ENCODE results near the gene KCNMB4.

Gene KCNMB4, protein sequence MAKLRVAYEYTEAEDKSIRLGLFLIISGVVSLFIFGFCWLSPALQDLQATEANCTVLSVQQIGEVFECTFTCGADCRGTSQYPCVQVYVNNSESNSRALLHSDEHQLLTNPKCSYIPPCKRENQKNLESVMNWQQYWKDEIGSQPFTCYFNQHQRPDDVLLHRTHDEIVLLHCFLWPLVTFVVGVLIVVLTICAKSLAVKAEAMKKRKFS

DNA sequence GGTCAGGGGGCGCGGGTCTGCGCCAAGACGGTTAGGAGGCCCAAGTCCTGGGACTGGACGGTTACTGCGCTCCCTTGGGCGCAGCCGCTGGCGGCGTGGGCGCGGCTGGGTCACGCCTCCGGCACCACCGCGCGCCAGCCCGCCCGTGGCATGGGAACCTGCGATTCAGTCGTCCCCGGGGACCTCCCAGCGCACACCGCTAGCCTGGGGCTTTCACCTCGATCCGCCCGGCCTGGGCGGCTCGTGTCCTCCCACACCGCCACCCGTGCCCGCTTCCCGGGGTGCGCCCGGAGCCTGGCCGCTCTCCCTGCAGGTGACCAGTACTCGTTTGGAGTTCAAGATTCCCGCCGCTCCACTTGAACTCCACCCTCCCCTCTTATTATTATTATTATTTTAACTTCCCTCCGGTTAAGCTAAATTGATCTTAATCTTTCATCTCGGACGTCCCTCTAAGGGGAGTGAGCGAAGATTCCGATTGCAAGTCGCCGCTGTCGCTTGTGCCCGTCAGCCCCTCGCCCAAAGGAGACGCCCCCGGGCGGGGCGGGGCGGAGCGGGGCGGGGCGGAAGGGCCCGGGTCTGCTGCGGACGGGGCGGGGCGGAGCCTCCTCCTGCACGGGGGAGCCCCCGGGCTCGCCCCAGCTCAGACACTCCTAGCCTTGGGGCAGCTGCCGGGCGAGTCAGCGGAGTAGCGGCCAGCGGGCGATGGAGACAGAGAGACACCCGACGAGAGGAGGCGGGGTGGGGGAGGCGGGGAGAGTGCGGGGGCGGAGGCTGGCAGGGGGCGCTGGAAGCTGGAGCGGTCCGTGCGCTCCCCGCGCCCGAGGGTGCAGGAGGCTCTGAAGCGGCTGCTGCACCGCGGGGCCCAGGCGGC lies at the start of gene KCNMB4:
Gene KCNMB4, plus strand, starts transcription at position 643 of the 871 bp plus-strand sequence. CDS start 445 bp downstream, outside the sequence.
- peak; percentile 34 to 72 for DNase-seq (ENCODE audit: low read depth in 1 of 2, low spot score in 1 of 2)

DNA sequence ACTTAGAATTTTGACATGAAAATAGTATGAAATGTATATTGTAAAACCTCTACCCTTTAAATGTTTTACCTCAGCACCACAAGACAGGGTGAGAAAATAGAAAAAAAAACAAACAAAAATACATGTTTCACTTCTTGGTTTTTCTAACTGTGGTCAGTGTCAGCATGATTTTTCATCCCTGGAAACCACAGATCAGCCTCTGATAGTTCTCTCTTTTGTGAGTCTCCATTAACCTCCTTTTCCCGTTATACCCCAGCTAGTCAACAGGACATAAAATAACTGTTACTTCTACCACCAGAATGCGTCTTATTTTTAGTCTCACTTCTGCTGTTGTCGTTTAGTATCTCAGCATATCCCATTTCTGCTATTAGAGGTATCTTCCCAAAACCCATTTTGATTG lies 48.3 kb upstream of the KCNMB4 start:
- DNase-seq (ENCODE audit: low read depth in 1 of 2, low spot score in 1 of 2): no peak

DNA sequence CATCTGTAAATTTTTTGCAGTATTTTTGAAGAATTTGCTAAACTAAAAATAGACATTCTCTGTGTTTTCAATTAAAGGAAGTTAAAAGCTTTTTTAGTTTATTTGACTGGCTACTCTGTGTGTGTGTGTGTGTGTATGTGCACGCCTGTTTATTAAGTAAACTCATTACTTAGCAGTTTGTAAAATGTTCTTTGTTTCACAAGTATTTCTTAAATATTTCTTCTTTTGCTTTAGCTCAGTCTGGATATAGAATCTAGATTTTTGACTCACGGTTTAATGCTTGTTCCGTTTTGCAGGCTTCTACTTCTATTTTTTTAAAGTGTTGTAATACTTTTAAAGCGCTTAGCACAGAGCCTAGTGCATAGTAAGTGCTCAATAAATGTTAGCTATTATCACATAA lies 46.5 kb upstream of the KCNMB4 start:
- DNase-seq (ENCODE audit: low read depth in 1 of 2, low spot score in 1 of 2): no peak

DNA sequence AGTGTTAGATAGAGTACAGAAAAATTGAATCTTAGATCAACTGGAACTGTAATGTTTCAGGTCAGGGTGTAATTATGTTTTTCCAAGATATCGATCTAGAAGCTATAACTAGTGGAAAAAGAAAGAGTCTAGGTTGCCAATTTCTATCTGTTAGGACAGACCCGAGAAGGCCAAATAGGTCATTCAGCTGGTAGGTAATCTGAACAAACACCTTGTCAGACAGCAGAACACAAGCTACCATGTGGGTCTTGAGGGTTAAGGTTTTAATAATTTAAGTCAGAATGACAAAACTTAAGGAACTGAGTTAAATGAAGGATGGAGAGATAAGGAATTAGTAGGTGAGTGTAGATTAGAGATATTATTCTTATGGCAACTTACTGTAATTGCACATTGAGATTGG lies 44.9 kb upstream of the KCNMB4 start:
- DNase-seq (ENCODE audit: low read depth in 1 of 2, low spot score in 1 of 2): no peak

GRCh38 chr12:70327541-70327940 lies 38.5 kb upstream of the KCNMB4 start:
- no peak for DNase-seq (ENCODE audit: low read depth in 1 of 2, low spot score in 1 of 2)

DNA sequence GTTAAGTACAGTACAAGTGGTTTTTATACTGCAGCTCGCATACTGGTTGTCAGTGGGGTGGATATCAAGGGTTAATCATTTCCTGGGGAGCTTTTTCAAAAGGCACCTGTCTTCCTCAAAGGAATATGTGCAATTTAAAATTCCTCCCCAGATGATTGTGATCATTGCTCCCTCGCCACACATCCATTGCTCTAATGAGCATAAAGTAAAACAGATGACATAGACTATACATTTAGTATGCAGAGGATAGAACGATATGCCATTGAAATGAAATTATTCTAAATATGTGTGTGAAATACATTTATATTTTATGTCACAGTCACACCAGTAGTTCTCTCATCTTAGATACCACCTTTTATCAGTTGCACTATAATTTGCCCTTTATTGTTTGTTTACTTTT lies 36.4 kb upstream of the KCNMB4 start:
- DNase-seq (ENCODE audit: low read depth in 1 of 2, low spot score in 1 of 2): no peak

- no peak for DNase-seq (ENCODE audit: low read depth in 1 of 2, low spot score in 1 of 2)
Measured at GRCh38 chr12:70330158-70330557, 35.9 kb upstream of the KCNMB4 start.

DNA sequence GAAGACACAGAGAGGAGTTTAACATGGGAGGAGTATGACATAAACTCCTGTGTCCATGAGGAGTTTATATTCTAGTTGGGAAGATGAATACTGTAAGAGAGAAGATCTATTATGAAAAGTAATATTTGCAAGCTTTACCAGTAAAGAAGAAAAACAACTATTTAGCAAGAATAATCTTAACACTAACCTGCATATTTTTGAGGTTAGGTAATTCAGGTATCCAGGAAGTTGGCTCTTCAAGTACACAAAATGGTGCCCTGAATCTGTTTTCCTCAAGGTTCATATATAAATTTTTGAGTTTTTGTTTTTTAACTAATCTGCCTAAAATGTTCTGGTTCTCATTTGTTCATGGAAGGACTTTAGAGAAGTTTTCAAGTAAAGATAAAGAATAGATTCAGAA lies 33.9 kb upstream of the KCNMB4 start:
- DNase-seq (ENCODE audit: low read depth in 1 of 2, low spot score in 1 of 2): no peak

DNA sequence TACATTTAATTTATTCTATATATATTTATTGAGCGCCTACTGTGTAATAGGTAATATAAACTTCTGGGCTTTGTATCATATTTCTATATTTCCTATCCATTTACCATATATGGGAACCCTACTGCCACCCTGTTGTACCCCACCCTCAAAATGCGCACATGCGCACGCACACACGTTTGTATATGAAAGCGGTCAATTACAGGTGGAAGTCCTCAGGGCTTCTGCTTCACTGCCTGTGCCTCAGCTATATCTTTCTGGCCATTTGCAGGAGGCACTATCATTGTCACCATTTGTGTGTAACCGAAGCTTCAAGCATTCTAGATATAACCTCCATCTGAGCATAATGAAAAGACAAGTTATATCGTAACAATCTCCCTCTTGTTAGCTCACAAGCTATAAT lies 31.3 kb upstream of the KCNMB4 start:
- DNase-seq (ENCODE audit: low read depth in 1 of 2, low spot score in 1 of 2): no peak

DNA sequence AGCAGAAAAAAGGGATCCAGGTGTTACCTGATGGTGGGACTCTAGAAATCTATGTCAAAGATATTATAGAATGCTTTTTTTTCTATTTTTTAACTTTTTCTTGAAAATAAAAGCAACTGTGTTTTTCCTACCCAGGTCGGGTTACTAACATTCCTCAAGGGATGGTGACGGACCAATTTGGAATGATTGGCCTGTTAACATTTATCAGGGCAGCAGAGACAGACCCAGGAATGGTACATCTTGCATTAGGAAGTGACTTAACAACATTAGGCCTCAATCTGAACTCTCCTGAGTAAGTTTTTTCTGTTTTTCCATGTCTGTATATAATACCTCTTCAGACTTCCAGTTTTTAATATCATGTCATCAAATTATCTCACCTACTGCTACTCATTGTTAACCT lies 27.6 kb upstream of the KCNMB4 start:
- DNase-seq (ENCODE audit: low read depth in 1 of 2, low spot score in 1 of 2): no peak

DNA sequence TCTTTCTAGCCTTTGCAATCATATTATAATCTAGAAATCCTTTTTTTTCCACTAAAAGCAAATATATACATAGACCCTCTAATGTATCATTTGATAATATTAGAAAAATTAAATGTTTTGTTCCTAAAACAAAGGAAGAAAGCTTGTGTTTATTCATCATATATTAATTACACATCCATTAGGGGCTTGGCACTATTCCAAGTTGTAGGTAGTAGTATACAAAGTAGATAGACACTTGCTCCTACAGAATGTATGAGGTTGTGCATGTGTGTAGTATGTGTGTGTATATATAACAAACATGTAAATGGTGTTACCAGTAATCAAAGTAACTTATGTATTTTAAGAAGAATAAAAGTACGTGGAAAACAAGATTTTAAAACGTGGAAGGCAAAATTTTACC lies 15.0 kb upstream of the KCNMB4 start:
- DNase-seq (ENCODE audit: low read depth in 1 of 2, low spot score in 1 of 2): no peak

- no peak for DNase-seq (ENCODE audit: low read depth in 1 of 2, low spot score in 1 of 2)
Measured at GRCh38 chr12:70353780-70354660, 12.1 kb upstream of the KCNMB4 start.

DNA sequence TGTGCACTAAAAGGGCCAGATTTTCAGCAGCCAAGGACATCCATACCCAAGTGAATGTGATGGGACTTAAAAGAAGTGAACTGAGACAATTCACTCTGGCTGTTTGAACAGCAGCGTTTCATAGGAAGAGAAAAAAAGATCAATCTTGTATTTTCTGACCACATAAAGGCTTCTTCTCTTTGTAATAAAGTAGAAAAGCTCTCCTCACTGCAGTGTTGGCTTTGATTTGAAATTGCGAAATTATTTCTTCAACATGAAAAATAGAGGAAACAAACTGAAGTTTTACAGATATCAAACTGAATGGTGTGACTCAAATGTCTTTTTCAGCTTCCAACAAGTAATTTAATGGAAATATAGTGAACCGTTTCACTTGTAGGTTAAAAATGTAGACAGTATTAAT lies 11.3 kb upstream of the KCNMB4 start:
- no peak for DNase-seq (ENCODE audit: low read depth in 1 of 2, low spot score in 1 of 2)

- DNase-seq (ENCODE audit: low read depth in 1 of 2, low spot score in 1 of 2): no peak
Measured at GRCh38 chr12:70355972-70356371, 10.1 kb upstream of the KCNMB4 start.

DNA sequence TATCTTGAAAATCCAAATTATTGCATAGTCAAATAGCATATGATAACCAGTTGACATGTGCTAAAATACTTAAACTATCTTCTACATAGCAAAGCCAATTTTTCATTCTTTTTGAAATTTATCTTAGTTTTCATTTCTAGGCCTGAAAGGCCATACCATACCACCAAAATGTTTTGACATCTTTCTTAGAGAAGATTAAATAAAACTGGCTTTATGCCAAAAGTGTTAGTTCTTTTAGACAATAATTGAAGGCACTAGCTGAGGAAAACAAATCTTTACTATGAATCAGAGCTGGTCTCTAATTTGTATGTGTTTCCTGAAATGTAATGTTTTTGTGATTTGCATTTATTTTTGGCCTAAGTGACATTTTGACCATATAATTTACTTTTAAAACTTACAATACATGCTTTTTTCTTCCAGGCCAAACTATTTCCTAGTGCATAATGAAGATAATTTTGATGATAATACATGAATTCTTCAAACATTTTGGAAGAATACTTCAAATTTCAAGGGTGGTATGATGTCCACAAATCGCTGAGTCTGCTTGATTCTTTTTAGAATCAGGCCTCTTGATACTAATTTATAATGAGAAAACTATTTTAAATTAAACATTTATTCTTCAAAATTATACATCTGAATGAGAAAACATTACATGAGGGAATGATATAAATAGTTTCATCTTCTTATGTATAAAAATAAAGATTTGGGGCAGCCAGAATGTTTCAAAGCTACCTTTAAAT lies 6.5 kb upstream of the KCNMB4 start:
- no peak for DNase-seq (ENCODE audit: low read depth in 1 of 2, low spot score in 1 of 2)

GRCh38 chr12:70360218-70360617 lies 5.9 kb upstream of the KCNMB4 start:
- DNase-seq (ENCODE audit: low read depth in 1 of 2, low spot score in 1 of 2): no peak

DNA sequence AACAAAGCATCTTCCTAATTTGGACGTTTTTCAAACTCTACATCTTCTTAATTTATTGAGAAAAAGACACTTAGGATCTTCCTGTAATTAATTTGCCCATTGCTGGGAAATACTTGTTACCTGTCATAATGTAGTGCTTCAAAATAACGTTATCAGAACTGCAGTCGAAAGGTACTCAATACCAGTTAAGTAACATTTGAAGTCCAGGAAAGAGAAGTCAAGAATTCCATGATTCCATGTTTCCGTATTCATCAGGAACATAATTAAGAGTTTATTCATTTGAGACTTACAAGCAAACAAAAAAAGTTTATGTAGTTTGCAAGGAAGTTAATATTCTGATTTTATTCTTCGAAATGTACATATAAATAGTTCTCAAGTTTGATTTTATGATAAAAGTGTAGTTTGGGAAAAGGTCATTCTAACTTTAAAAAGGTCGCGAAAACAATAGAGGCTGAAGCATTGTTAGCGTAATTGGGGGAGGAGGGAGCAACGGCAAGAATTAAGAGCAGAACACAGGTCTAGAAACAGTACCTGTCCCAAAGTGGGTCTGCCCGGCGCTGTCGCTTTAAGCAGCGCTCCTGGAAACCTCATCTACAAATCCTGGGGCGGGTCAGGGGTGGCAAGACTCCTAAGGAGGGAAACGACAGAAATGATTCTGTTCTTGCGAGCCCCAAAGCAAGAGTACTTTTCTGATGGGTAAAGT lies 1.2 kb upstream of the KCNMB4 start:
- no peak for DNase-seq (ENCODE audit: low read depth in 1 of 2, low spot score in 1 of 2)

DNA sequence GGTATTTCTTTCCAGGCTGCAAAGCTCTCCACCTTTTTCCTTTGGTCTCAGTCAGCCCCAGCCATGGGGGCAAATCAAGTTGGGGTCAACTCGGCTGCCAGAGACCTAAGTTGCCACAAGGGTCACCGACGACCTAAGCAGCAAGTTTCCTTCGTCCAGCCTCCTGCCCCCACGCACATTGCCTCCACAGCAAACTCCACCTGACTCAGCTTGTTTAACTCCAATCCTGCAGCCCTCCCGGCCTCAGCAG lies 767 bp upstream of the KCNMB4 start:
- DNase-seq (ENCODE audit: low read depth in 1 of 2, low spot score in 1 of 2): no peak

DNA sequence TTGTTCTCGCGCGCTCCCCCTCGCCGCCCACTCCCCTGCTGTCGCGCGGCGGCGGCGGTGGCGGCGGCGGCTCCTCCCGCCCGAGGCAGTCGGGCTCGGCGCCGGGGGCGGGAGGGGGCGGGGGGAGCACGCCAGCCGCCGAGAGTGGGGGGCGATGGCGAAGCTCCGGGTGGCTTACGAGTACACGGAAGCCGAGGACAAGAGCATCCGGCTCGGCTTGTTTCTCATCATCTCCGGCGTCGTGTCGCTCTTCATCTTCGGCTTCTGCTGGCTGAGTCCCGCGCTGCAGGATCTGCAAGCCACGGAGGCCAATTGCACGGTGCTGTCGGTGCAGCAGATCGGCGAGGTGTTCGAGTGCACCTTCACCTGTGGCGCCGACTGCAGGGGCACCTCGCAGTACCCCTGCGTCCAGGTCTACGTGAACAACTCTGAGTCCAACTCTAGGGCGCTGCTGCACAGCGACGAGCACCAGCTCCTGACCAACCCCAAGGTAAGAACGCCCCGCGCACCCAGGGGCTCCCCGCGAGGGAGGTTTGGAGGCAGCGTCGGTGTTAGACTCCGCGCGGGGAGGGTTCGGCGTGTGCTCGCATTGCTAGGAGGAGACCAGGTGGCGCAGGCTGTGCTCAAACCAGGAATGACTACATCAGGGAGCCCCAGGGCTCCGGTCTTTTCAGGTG lies 629 bp downstream of the KCNMB4 start:
- DNase-seq (ENCODE audit: low read depth in 1 of 2, low spot score in 1 of 2): peak; percentile 38 to 40

Measured in activated T-helper 1 cell treated with anti-CD3 and anti-CD28 coated beads, Interleukin-2, amount 50 U/mL, for 16 hours (primary cell).